GM23338 (cell line): ENCODE data around the gene FTO. TPM values are rescaled to one million over a fixed set of nuclear protein-coding genes. Genes with fewer than 3 reads are reported as not detected.

ENCODE experiments used
- ATAC-seq: fragments of 200-7000 bp; cut with Tn5 transposase; 3 replicates; pipeline ENCODE4 v1.9.1; 2020
- DNase-seq: peaks from one replicate; pipeline ENCODE4 v3.0.0-alpha.2; 2015; ENCODE audit warnings: low spot score
- H2AFZ ChIP-seq: fragments of 200-600 bp; sonication (generic); 2 replicates; pipeline ENCODE4 v1.8.0; 2016; ENCODE audit warnings: antibody characterized with exemption, mild to moderate bottlenecking, moderate library complexity
- H3F3A ChIP-seq: fragments of 200-600 bp; sonication (generic); replicated peaks from 2 replicates; pipeline ENCODE4 v1.8.0; 2017; ENCODE audit warnings: antibody characterized with exemption, mixed run types, low read depth
- H3K27ac ChIP-seq: fragments of 200-600 bp; sonication (generic); 2 replicates; pipeline ENCODE4 v1.6.1; 2016; ENCODE audit warnings: low read depth
- H3K27me3 ChIP-seq: fragments of 200-600 bp; sonication (generic); 2 replicates; pipeline ENCODE4 v1.8.0; 2016; ENCODE audit warnings: mild to moderate bottlenecking, mixed run types, moderate library complexity; ENCODE audit not compliant: insufficient read depth
- H3K36me3 ChIP-seq: fragments of 200-600 bp; sonication (generic); 2 replicates; pipeline ENCODE4 v1.8.0; 2016; ENCODE audit warnings: mild to moderate bottlenecking; ENCODE audit not compliant: insufficient read depth
- H3K4me1 ChIP-seq: fragments of 200-600 bp; sonication (generic); 2 replicates; pipeline ENCODE4 v1.8.0; 2016; ENCODE audit warnings: mild to moderate bottlenecking, moderate library complexity; ENCODE audit not compliant: insufficient read depth
- H3K4me2 ChIP-seq: fragments of 200-600 bp; sonication (generic); 2 replicates; pipeline ENCODE4 v1.7.1; 2017; ENCODE audit warnings: mixed run types
- H3K4me3 ChIP-seq: fragments of 200-600 bp; sonication (generic); 2 replicates; pipeline ENCODE4 v1.6.1; 2016; ENCODE audit warnings: mixed run types
- H3K79me2 ChIP-seq: fragments of 200-600 bp; sonication (generic); replicated peaks from 2 replicates; pipeline ENCODE4 v1.8.0; 2017; ENCODE audit warnings: mild to moderate bottlenecking; ENCODE audit not compliant: insufficient read depth
- H3K9me2 ChIP-seq: fragments of 200-600 bp; sonication (generic); 2 replicates; pipeline ENCODE4 v1.8.0; 2017; ENCODE audit not compliant: insufficient read depth
- H4K20me1 ChIP-seq: fragments of 200-600 bp; sonication (generic); replicated peaks from 2 replicates; pipeline ENCODE4 v1.8.0; 2017; ENCODE audit warnings: mild to moderate bottlenecking; ENCODE audit not compliant: insufficient read depth
- H3K27ac Mint-ChIP-seq: 2 replicates; pipeline ENCODE4 v1.8.0; 2020; ENCODE audit warnings: inconsistent platforms, mild to moderate bottlenecking, moderate library complexity, mixed read lengths
- H3K27me3 Mint-ChIP-seq: 3 replicates; pipeline ENCODE4 v1.8.0; 2022; ENCODE audit warnings: low read depth, mild to moderate bottlenecking, moderate library complexity, mixed read lengths, inconsistent platforms; ENCODE audit not compliant: insufficient read depth, poor library complexity
- H3K36me3 Mint-ChIP-seq: 3 replicates; pipeline ENCODE4 v1.8.0; 2021; ENCODE audit warnings: low read depth, mild to moderate bottlenecking, inconsistent platforms, moderate library complexity, mixed read lengths
- H3K4me1 Mint-ChIP-seq: 3 replicates; pipeline ENCODE4 v1.8.0; 2020; ENCODE audit warnings: mild to moderate bottlenecking, inconsistent platforms, mixed read lengths
- H3K4me3 Mint-ChIP-seq: 3 replicates; pipeline ENCODE4 v1.8.0; 2021; ENCODE audit warnings: moderate library complexity, mild to moderate bottlenecking, inconsistent platforms, mixed read lengths
- H3K9me3 Mint-ChIP-seq: 3 replicates; pipeline ENCODE4 v1.8.0; 2020; ENCODE audit warnings: moderate library complexity, mild to moderate bottlenecking, inconsistent platforms, mixed read lengths
- CREB1 ChIP-seq: fragments of 250-450 bp; sonication (Bioruptor Pico); IDR thresholded peaks from 2 replicates; pipeline ENCODE4 v1.5.0; 2020; ENCODE audit warnings: low read depth, mild to moderate bottlenecking, moderate library complexity
- EZH2 ChIP-seq: fragments of 200-600 bp; sonication (generic); IDR thresholded peaks from one replicate; pipeline ENCODE4 v1.8.0; 2017; ENCODE audit warnings: antibody characterized with exemption, mild to moderate bottlenecking, low read depth; ENCODE audit not compliant: unreplicated experiment
- EZH2phosphoT487 ChIP-seq: fragments of 200-600 bp; sonication (generic); IDR thresholded peaks from one replicate; pipeline ENCODE4 v1.8.1; 2018; ENCODE audit warnings: antibody characterized with exemption; ENCODE audit not compliant: unreplicated experiment
- JUNB ChIP-seq: IDR thresholded peaks from one replicate; pipeline ENCODE4 v1.6.1; 2016; ENCODE audit warnings: antibody characterized with exemption; ENCODE audit not compliant: unreplicated experiment
- NANOG ChIP-seq: IDR thresholded peaks from 2 replicates; pipeline ENCODE4 v1.6.1; 2016; ENCODE audit warnings: antibody characterized with exemption, borderline replicate concordance
- POLR2AphosphoS5 ChIP-seq: IDR thresholded peaks from 2 replicates; pipeline ENCODE4 v1.6.1; 2016; ENCODE audit warnings: antibody characterized with exemption, low read depth
- STAT1 ChIP-seq: IDR thresholded peaks from one replicate; pipeline ENCODE4 v1.6.1; 2016; ENCODE audit warnings: antibody characterized with exemption; ENCODE audit not compliant: unreplicated experiment
- ZNF114 ChIP-seq: fragments of 250-450 bp; sonication (Bioruptor Pico); IDR thresholded peaks from 2 replicates; pipeline ENCODE4 v1.5.0; 2020; ENCODE audit warnings: mild to moderate bottlenecking, moderate library complexity
- ZNF331 ChIP-seq: fragments of 250-450 bp; sonication (Bioruptor Pico); IDR thresholded peaks from 2 replicates; pipeline ENCODE4 v1.5.0; 2020; ENCODE audit warnings: low read depth, mild to moderate bottlenecking, moderate library complexity
- polyA plus RNA-seq: library from polyadenylated mRNA; unstranded; fragments of >200 nt; fragmentation: Nextera tagmentation; extraction: Ambion mirVana; gene quantifications from 2 replicates; pipeline ENCODE4 v1.2.1, GENCODE V29; 2016
- total RNA-seq: library from RNA; depleted of rRNA; stranded (reverse); fragments of >200 nt; shearing (Covaris generic); gene quantifications from 2 replicates; pipeline ENCODE4 v1.2.3, GENCODE V29; 2014
- TF ChIP-seq, protein P1 (sequence below): fragments of 250-450 bp; sonication (Bioruptor Pico); IDR thresholded peaks from 2 replicates; pipeline ENCODE4 v1.5.0; 2020; ENCODE audit warnings: mild to moderate bottlenecking, moderate library complexity
- TF ChIP-seq, protein P2 (sequence below): IDR thresholded peaks from one replicate; pipeline ENCODE4 v1.6.1; 2018; ENCODE audit warnings: antibody characterized with exemption; ENCODE audit not compliant: unreplicated experiment
- TF ChIP-seq, protein P3 (sequence below), 2 experiments: fragments of 200-600 bp in 1 of 2; sonication (generic) in 1 of 2; conservative IDR thresholded peaks; 2 replicates each; pipeline versions ENCODE4 v1.5.1 to v1.6.1; 2016 to 2017; ENCODE audit warnings: antibody characterized with exemption in 2 of 2, low read depth in 2 of 2, mild to moderate bottlenecking in 2 of 2, moderate library complexity in 1 of 2
- TF ChIP-seq, protein P4 (sequence below): IDR thresholded peaks from 2 replicates; pipeline ENCODE4 v1.6.1; 2016; ENCODE audit warnings: antibody characterized with exemption

Gene FTO
- total and polyA plus RNA-seq, 2 experiments from 2014 or later = 17.7 to 69.6 TPM

DNA sequence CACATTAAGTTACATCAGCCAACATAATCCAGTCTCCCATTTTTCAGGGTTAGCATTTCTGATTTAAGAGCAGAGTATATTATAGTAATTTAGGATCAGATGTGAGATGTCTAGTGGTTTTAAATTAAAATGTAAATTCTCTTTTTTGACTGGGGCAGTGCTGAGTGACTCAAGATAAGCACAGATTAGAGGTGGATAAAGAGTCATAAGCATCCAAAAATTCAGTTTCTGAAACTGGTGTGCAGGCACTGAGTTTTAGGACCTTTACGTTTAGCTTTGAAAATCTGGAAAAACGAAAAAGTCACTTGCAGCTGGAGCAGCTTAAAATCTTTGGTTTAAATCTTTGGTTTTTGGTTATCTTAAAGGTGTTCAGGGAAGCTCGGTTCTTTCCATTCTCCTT, 190.7 kb downstream of the FTO start:
- H3K4me3 ChIP-seq = no peak overlapping the region
- H3K4me1 ChIP-seq = peaks cover 7% of the 10 kb centered on the region
- no peak overlapping the region for H2AFZ ChIP-seq
- H3K4me1 Mint-ChIP-seq = peaks cover 22% of the 10 kb centered on the region
- H3K36me3 Mint-ChIP-seq = no peaks in the 10 kb centered on the region
- no peaks in the 10 kb centered on the region for H3K36me3 ChIP-seq
- no peaks in the 10 kb centered on the region for H3K9me2 ChIP-seq
- TF ChIP-seq EZH2phosphoT487 (no peak), ZNF114 (CRISPR knock-in tag) (no peak), NANOG (no peak), CREB1 (CRISPR knock-in tag) (no peak), STAT1 (no peak), POLR2AphosphoS5 (no peak), ZNF331 (CRISPR knock-in tag) (no peak), EZH2 (no peak), JUNB (no peak)
- TF ChIP-seq, protein P1, sequence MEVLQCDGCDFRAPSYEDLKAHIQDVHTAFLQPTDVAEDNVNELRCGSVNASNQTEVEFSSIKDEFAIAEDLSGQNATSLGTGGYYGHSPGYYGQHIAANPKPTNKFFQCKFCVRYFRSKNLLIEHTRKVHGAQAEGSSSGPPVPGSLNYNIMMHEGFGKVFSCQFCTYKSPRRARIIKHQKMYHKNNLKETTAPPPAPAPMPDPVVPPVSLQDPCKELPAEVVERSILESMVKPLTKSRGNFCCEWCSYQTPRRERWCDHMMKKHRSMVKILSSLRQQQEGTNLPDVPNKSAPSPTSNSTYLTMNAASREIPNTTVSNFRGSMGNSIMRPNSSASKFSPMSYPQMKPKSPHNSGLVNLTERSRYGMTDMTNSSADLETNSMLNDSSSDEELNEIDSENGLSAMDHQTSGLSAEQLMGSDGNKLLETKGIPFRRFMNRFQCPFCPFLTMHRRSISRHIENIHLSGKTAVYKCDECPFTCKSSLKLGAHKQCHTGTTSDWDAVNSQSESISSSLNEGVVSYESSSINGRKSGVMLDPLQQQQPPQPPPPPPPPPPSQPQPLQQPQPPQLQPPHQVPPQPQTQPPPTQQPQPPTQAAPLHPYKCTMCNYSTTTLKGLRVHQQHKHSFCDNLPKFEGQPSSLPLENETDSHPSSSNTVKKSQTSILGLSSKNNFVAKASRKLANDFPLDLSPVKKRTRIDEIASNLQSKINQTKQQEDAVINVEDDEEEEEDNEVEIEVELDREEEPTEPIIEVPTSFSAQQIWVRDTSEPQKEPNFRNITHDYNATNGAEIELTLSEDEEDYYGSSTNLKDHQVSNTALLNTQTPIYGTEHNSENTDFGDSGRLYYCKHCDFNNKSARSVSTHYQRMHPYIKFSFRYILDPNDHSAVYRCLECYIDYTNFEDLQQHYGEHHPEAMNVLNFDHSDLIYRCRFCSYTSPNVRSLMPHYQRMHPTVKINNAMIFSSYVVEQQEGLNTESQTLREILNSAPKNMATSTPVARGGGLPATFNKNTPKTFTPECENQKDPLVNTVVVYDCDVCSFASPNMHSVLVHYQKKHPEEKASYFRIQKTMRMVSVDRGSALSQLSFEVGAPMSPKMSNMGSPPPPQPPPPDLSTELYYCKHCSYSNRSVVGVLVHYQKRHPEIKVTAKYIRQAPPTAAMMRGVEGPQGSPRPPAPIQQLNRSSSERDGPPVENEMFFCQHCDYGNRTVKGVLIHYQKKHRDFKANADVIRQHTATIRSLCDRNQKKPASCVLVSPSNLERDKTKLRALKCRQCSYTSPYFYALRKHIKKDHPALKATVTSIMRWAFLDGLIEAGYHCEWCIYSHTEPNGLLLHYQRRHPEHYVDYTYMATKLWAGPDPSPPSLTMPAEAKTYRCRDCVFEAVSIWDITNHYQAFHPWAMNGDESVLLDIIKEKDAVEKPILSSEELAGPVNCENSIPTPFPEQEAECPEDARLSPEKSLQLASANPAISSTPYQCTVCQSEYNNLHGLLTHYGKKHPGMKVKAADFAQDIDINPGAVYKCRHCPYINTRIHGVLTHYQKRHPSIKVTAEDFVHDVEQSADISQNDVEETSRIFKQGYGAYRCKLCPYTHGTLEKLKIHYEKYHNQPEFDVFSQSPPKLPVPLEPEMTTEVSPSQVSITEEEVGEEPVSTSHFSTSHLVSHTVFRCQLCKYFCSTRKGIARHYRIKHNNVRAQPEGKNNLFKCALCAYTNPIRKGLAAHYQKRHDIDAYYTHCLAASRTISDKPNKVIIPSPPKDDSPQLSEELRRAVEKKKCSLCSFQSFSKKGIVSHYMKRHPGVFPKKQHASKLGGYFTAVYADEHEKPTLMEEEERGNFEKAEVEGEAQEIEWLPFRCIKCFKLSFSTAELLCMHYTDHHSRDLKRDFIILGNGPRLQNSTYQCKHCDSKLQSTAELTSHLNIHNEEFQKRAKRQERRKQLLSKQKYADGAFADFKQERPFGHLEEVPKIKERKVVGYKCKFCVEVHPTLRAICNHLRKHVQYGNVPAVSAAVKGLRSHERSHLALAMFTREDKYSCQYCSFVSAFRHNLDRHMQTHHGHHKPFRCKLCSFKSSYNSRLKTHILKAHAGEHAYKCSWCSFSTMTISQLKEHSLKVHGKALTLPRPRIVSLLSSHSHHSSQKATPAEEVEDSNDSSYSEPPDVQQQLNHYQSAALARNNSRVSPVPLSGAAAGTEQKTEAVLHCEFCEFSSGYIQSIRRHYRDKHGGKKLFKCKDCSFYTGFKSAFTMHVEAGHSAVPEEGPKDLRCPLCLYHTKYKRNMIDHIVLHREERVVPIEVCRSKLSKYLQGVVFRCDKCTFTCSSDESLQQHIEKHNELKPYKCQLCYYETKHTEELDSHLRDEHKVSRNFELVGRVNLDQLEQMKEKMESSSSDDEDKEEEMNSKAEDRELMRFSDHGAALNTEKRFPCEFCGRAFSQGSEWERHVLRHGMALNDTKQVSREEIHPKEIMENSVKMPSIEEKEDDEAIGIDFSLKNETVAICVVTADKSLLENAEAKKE (CRISPR knock-in tag) = no peak
- TF ChIP-seq, protein P2, sequence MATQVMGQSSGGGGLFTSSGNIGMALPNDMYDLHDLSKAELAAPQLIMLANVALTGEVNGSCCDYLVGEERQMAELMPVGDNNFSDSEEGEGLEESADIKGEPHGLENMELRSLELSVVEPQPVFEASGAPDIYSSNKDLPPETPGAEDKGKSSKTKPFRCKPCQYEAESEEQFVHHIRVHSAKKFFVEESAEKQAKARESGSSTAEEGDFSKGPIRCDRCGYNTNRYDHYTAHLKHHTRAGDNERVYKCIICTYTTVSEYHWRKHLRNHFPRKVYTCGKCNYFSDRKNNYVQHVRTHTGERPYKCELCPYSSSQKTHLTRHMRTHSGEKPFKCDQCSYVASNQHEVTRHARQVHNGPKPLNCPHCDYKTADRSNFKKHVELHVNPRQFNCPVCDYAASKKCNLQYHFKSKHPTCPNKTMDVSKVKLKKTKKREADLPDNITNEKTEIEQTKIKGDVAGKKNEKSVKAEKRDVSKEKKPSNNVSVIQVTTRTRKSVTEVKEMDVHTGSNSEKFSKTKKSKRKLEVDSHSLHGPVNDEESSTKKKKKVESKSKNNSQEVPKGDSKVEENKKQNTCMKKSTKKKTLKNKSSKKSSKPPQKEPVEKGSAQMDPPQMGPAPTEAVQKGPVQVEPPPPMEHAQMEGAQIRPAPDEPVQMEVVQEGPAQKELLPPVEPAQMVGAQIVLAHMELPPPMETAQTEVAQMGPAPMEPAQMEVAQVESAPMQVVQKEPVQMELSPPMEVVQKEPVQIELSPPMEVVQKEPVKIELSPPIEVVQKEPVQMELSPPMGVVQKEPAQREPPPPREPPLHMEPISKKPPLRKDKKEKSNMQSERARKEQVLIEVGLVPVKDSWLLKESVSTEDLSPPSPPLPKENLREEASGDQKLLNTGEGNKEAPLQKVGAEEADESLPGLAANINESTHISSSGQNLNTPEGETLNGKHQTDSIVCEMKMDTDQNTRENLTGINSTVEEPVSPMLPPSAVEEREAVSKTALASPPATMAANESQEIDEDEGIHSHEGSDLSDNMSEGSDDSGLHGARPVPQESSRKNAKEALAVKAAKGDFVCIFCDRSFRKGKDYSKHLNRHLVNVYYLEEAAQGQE = no peak
- TF ChIP-seq, protein P3, sequence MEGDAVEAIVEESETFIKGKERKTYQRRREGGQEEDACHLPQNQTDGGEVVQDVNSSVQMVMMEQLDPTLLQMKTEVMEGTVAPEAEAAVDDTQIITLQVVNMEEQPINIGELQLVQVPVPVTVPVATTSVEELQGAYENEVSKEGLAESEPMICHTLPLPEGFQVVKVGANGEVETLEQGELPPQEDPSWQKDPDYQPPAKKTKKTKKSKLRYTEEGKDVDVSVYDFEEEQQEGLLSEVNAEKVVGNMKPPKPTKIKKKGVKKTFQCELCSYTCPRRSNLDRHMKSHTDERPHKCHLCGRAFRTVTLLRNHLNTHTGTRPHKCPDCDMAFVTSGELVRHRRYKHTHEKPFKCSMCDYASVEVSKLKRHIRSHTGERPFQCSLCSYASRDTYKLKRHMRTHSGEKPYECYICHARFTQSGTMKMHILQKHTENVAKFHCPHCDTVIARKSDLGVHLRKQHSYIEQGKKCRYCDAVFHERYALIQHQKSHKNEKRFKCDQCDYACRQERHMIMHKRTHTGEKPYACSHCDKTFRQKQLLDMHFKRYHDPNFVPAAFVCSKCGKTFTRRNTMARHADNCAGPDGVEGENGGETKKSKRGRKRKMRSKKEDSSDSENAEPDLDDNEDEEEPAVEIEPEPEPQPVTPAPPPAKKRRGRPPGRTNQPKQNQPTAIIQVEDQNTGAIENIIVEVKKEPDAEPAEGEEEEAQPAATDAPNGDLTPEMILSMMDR (conservative IDR thresholded peaks at IDR 0.05; ENCODE audit: low read depth in 2 of 2) = no peak
- TF ChIP-seq, protein P4, sequence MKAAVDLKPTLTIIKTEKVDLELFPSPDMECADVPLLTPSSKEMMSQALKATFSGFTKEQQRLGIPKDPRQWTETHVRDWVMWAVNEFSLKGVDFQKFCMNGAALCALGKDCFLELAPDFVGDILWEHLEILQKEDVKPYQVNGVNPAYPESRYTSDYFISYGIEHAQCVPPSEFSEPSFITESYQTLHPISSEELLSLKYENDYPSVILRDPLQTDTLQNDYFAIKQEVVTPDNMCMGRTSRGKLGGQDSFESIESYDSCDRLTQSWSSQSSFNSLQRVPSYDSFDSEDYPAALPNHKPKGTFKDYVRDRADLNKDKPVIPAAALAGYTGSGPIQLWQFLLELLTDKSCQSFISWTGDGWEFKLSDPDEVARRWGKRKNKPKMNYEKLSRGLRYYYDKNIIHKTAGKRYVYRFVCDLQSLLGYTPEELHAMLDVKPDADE = no peak
- H4K20me1 ChIP-seq = no peaks in the 10 kb centered on the region
- no peaks in the 10 kb centered on the region for H3K9me3 Mint-ChIP-seq
- no peak overlapping the region for H3K4me2 ChIP-seq
- no peak overlapping the region for H3K4me3 Mint-ChIP-seq
- no peaks in the 10 kb centered on the region for H3K79me2 ChIP-seq
- peaks cover 2% of the 10 kb centered on the region for H3K27me3 Mint-ChIP-seq
- no peak overlapping the region for H3K27ac ChIP-seq
- H3F3A ChIP-seq = no peaks in the 10 kb centered on the region
- no peak overlapping the region for H3K27ac Mint-ChIP-seq
- DNase-seq (no peak), ATAC-seq (no peak)
- no peaks in the 10 kb centered on the region for H3K27me3 ChIP-seq
